Skeletal muscle tissue (tissue), 4 donors: ENCODE data around the gene KCP. TPM values are rescaled to one million over a fixed set of nuclear protein-coding genes. Genes with fewer than 3 reads are reported as not detected.

ENCODE experiments used
- H3K27ac ChIP-seq: one replicate; pipeline ENCODE4 v1.7.0; 2013; ENCODE audit warnings: mild to moderate bottlenecking, low read depth, low read length, inconsistent platforms
- H3K27me3 ChIP-seq, 3 donors: one replicate each; pipeline ENCODE4 v1.7.0; 2013; ENCODE audit warnings: low read length in 3 of 3; ENCODE audit not compliant: control insufficient read depth in 3 of 3, insufficient read depth in 3 of 3
- H3K36me3 ChIP-seq, 3 donors: one replicate each; pipeline ENCODE4 v1.7.0; 2013; ENCODE audit warnings: low read length in 3 of 3; ENCODE audit not compliant: control insufficient read depth in 3 of 3, insufficient read depth in 3 of 3
- H3K4me1 ChIP-seq, 3 donors: one replicate each; pipeline ENCODE4 v1.7.0; 2013; ENCODE audit warnings: low read length in 3 of 3, mild to moderate bottlenecking in 3 of 3; ENCODE audit not compliant: control insufficient read depth in 3 of 3, insufficient read depth in 3 of 3
- H3K4me3 ChIP-seq, 3 donors: one replicate each; pipeline ENCODE4 v1.7.0; 2013; ENCODE audit warnings: low read length in 3 of 3
- H3K9ac ChIP-seq, 3 donors: one replicate each; pipeline ENCODE4 v1.7.0; 2013; ENCODE audit warnings: low read length in 3 of 3, mild to moderate bottlenecking in 3 of 3, moderate library complexity in 2 of 3, low read depth in 1 of 3
- H3K9me3 ChIP-seq, 3 donors: one replicate each; pipeline ENCODE4 v1.7.0; 2013; ENCODE audit warnings: low read length in 3 of 3; ENCODE audit not compliant: control insufficient read depth in 3 of 3
- total RNA-seq: library from RNA; depleted of rRNA; stranded (reverse); fragments of >200 nt; gene quantifications from one replicate; pipeline ENCODE4 v1.2.3, GENCODE V29; 2014
- donor health status: Osteomylitis.

KCP gene
- total RNA-seq, 1 donor from 2014 or later, result under 0.01 TPM

GRCh38 chr7:128848289-128849155, 62.0 kb downstream of the KCP start:
- peaks cover 95 to 99% (median 95%) of the 10 kb centered on the region in 3 donors for H3K36me3 ChIP-seq
- H3K4me1 ChIP-seq, result peaks cover 0 to 52% (median 37%) of the 10 kb centered on the region in 3 donors
- H3K9ac ChIP-seq, result no peak overlapping the region
- H3K4me3 ChIP-seq, result no peak overlapping the region
- no peaks in the 10 kb centered on the region for H3K27me3 ChIP-seq
- no peaks in the 10 kb centered on the region for H3K9me3 ChIP-seq
- peak overlapping the region; percentile 50 for H3K27ac ChIP-seq

DNA sequence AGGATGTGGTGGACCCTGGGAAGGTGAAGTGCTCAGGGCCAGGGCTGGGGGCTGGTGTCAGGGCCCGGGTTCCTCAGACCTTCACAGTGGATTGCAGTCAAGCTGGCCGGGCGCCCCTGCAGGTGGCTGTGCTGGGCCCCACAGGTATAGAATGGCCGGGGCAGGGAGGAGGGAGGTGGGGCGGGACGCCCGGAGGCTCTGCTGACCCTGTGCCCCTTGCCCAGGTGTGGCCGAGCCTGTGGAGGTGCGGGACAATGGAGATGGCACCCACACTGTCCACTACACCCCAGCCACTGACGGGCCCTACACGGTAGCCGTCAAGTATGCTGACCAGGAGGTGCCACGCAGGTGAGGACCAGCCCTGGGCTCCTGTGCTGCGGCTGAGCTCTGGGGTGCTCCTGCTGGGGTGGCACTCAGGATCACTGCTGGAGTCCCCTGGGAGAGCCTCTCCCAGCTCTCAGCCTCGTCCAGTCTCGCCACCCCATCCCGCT, 62.7 kb downstream of the KCP start:
- no peak overlapping the region for H3K9ac ChIP-seq
- no peaks in the 10 kb centered on the region for H3K27me3 ChIP-seq
- H3K27ac ChIP-seq, result peak overlapping the region; percentile 50
- no peak overlapping the region for H3K4me3 ChIP-seq
- peaks cover 95 to 99% (median 95%) of the 10 kb centered on the region in 3 donors for H3K36me3 ChIP-seq
- H3K9me3 ChIP-seq, result no peaks in the 10 kb centered on the region
- H3K4me1 ChIP-seq, result peaks cover 0 to 54% (median 40%) of the 10 kb centered on the region in 3 donors

DNA sequence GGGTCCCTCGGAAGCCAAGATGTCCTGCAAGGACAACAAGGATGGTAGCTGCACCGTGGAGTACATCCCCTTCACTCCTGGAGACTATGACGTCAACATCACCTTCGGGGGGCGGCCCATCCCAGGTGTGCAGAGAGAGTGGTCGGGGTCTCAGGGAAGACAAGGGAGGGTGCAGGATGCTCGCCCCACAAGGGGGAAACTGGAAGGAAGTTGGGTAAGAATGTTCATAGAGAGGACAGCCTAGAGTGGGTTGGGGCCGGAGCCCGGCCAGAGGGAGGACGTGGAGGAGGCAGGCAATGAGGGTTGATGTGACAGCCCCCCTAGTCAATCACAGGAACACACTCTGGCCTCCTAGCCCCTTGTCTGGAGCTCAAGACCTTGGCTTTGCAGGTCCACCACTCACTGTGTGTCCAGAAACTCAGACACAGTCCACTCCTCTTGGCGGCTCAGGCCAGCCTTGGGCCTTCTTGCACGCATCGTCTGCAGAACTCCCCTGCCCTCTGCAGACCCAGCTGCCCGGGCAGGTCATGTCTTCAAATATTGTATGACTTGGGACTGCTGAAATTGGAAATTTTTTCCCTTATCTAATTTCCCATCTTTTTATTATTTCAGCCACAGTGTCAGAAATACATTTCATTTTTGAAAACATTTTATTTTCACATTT, 63.6 kb downstream of the KCP start:
- no peaks in the 10 kb centered on the region for H3K27me3 ChIP-seq
- peak overlapping the region; percentile 69 for H3K27ac ChIP-seq

DNA sequence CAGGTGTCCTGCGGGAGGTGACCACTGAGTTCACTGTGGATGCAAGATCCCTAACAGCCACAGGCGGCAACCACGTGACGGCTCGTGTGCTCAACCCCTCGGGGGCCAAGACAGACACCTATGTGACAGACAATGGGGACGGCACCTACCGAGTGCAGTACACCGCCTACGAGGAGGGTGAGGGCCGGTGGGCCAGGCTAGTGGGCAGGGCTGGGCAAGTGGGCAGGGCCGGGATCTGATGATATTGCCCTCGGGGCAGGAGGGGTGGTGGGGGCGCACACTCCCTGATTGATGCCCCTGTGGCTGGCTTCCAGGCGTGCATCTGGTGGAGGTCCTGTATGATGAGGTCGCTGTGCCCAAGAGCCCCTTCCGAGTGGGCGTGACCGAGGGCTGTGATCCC, 64.5 kb downstream of the KCP start:
- H3K4me1 ChIP-seq, result peaks cover 0 to 58% (median 47%) of the 10 kb centered on the region in 3 donors
- no peak overlapping the region for H3K4me3 ChIP-seq
- no peaks in the 10 kb centered on the region for H3K9me3 ChIP-seq
- peaks cover 94 to 99% (median 95%) of the 10 kb centered on the region in 3 donors for H3K36me3 ChIP-seq
- H3K27me3 ChIP-seq, result no peaks in the 10 kb centered on the region
- H3K9ac ChIP-seq, result no peak overlapping the region
- peak overlapping the region; percentile 69 for H3K27ac ChIP-seq

More for the DNA sequence above, 63.6 kb downstream of the KCP start:
- Histone ChIP-seq H3K9ac (peak overlapping the region in 1 of 3 donors; percentile 33), H3K4me3 (no peak overlapping the region), H3K4me1 (peaks cover 0 to 54% (median 43%) of the 10 kb centered on the region in 3 donors), H3K36me3 (peaks cover 94 to 99% (median 94%) of the 10 kb centered on the region in 3 donors), H3K9me3 (no peaks in the 10 kb centered on the region)

DNA sequence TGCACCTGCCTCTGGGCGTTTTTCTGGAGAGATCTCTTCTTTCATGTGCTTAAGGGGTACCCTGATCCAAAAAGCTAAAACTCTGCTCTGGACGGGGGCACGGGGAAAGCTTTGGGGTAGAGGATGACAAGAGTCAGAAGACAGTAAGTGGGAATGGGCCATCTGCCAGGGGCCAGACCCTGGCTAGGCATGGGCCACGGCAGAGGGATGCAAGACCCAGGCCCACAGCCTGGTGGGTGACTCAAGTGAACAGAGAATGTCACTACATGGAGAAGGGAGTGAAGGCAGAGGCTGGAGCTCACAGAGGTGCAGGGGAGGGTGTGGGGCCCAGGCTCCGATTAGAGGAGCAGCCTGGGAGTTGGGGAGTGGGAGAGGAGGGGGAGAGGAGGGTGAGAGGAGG, 65.0 kb downstream of the KCP start:
- Histone ChIP-seq H3K9ac (no peak overlapping the region), H3K9me3 (no peaks in the 10 kb centered on the region), H3K4me3 (no peak overlapping the region), H3K4me1 (peaks cover 0 to 60% (median 49%) of the 10 kb centered on the region in 3 donors), H3K27me3 (no peaks in the 10 kb centered on the region), H3K27ac (peak overlapping the region; percentile 69), H3K36me3 (peaks cover 94 to 99% (median 95%) of the 10 kb centered on the region in 3 donors)

DNA sequence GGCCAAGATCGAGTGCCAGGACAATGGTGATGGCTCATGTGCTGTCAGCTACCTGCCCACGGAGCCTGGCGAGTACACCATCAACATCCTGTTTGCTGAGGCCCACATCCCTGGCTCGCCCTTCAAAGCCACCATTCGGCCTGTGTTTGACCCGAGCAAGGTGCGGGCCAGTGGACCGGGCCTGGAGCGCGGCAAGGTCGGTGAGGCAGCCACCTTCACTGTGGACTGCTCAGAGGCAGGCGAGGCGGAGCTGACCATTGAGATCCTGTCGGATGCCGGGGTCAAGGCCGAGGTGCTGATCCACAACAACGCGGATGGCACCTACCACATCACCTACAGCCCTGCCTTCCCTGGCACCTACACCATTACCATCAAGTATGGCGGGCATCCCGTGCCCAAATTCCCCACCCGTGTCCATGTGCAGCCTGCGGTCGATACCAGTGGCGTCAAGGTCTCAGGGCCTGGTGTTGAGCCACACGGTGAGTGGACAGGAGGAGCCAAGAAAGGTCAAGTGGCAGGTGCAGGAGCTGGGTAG, 65.7 kb downstream of the KCP start:
- H3K9me3 ChIP-seq, result no peaks in the 10 kb centered on the region
- peaks cover 94 to 99% (median 95%) of the 10 kb centered on the region in 3 donors for H3K36me3 ChIP-seq
- H3K27ac ChIP-seq, result peak overlapping the region; percentile 69
- no peak overlapping the region for H3K4me3 ChIP-seq
- H3K4me1 ChIP-seq, result peaks cover 0 to 61% (median 54%) of the 10 kb centered on the region in 3 donors
- peak overlapping the region in 2 of 3 donors; percentile 30 to 50 for H3K9ac ChIP-seq
- no peaks in the 10 kb centered on the region for H3K27me3 ChIP-seq

DNA sequence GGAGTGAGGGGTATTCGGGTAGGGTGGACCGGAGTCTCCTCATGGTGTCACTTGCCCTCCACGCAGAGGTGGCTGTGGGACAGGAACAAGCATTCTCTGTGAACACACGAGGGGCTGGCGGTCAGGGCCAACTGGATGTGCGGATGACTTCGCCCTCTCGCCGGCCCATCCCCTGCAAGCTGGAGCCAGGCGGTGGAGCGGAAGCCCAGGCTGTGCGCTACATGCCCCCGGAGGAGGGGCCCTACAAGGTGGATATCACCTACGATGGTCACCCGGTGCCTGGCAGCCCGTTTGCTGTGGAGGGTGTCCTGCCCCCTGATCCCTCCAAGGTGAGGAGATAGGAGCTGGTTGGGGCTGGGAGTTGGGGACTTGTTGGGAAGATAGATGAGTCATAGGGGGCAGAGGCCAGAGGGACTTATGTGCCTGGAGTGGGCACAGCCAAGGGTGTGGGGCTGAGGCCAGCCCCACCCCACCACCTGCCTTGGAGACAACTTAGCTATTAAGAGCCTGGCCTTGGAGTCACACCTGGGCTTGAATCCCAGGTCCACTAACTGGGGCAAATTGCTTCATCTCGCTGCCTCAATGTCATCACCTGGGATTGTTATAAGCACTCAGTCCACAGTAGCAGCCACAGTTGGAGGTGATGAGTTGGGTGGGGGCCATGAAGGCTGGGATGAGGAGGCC, 66.4 kb downstream of the KCP start:
- no peaks in the 10 kb centered on the region for H3K27me3 ChIP-seq
- H3K36me3 ChIP-seq, result peaks cover 94 to 99% (median 95%) of the 10 kb centered on the region in 3 donors
- H3K9me3 ChIP-seq, result no peaks in the 10 kb centered on the region
- no peak overlapping the region for H3K4me3 ChIP-seq
- peaks cover 4 to 69% (median 59%) of the 10 kb centered on the region in 3 donors for H3K4me1 ChIP-seq
- H3K27ac ChIP-seq, result peak overlapping the region; percentile 69
- H3K9ac ChIP-seq, result peak overlapping the region in 1 of 3 donors; percentile 50

DNA sequence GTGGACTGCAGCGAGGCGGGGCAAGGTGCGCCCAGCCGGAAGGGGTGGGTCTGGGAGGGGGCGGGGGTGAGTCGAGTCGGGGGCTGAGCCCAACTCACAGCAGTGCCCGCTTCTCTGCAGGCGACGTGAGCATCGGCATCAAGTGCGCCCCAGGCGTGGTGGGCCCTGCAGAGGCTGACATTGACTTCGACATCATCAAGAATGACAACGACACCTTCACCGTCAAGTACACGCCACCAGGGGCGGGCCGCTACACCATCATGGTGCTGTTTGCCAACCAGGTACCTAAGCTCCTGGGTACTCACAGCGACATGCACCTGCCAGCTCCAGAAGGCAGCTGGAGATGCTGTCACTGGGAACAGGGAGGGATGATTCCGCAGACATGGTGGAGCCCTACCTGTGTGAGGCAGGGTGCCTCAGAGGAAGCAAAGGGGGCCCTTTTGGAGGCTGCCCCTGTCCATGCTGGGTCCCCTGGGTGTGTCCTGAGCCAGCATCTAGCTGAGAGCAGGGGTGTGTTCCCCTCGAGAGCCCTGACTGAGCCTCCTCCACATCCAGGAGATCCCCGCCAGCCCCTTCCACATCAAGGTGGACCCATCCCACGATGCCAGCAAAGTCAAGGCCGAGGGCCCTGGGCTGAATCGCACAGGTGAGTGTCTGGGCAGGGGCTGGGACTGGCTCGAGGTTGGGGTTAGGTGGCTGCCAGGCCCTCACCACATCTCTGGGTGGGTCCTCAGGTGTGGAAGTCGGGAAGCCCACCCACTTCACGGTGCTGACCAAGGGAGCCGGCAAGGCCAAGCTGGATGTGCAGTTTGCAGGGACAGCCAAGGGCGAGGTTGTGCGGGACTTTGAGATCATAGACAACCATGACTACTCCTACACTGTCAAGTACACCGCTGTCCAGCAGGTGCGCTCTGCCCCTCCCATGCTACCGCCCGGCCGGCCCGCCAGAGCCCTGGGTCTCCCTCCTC, 67.6 kb downstream of the KCP start:
- H3K9ac ChIP-seq, result peak overlapping the region in 2 of 3 donors; percentile 7 to 64
- peak overlapping the region in 1 of 3 donors; percentile 13 for H3K4me3 ChIP-seq
- peaks cover 4 to 80% (median 66%) of the 10 kb centered on the region in 3 donors for H3K4me1 ChIP-seq
- H3K36me3 ChIP-seq, result peaks cover 97 to 99% (median 97%) of the 10 kb centered on the region in 3 donors
- H3K9me3 ChIP-seq, result no peaks in the 10 kb centered on the region
- H3K27ac ChIP-seq, result peak overlapping the region; percentile 76
- no peaks in the 10 kb centered on the region for H3K27me3 ChIP-seq
